ENCODE data around the gene PALM3. TPM values are rescaled to one million over a fixed set of nuclear protein-coding genes. Genes with fewer than 3 reads are reported as not detected.

The PALM3 gene, protein sequence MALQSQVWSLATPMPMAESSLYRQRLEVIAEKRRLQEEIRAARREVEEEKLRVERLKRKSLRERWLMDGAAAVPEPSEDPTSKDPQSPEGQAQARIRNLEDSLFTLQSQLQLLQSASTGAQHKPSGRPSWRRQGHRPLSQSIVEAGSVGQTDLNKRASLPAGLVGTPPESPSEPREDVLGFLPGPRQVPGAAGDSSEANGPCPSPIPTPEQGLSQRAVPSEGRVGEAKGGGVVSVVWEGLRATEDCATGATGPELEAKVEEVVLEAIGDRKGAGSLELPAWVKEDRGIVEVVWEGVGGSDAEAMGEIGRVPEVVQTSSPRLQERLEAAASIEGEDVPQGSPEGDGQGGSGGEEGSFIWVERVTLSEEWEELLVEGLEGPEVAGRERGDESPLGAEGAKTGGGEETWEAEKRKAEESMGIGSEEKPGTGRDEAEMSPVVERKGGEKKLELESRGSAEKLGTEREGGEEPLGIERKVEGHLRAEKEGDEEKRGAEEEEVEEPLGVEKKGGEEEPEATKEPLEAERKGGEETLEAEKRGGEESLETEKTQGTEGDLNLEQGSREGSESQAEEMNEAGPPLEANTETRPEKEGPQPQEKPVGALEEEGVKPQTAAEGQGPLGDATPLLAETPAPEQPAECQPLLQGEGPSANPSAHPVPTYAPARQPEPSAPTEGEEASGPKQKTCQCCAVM
- 0.08 TPM for total RNA-seq

DNA sequence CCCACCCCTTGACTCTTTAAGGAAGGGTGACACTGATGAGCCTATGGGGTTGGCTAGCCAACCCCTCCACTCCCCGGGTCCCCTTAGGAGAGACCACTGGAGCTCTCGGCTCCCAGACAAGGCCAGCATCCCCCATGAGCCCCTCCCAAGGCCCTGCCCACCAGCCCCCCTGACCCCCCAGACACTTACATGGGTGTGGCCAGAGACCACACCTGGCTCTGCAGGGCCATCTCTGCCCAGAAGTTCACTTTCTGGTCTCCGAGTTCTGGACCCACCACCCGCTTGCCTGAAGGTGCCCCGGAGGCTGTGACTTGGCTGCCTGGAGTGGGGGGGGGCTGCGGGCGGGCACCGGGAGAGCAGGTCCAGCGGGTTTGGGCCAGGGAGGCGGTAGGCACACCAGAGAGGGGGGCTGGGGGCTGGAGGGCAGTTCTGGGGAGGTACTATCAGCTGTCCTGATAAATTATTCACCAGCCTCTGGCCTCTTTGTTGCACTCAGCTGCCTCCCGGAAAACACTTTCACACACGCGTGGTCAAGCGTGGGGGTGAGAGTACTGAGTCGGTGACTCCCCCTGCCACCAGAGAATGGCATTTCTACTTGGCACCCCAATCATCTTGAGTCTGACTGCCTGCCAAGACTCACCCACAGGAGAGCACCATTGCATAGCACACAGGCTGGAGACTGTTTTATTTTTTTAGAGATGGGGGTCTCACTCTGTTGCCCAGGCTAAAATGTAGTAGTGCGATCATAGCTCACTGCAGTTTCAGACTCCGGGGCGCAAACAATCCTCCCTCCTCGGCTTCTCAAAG, at the start of gene PALM3:
PALM3 (minus strand) TSS at position 326 of the 807 bp plus-strand sequence; CDS start at position 230, 96 bp downstream.
- peak; percentile 21 for ATAC-seq

DNA sequence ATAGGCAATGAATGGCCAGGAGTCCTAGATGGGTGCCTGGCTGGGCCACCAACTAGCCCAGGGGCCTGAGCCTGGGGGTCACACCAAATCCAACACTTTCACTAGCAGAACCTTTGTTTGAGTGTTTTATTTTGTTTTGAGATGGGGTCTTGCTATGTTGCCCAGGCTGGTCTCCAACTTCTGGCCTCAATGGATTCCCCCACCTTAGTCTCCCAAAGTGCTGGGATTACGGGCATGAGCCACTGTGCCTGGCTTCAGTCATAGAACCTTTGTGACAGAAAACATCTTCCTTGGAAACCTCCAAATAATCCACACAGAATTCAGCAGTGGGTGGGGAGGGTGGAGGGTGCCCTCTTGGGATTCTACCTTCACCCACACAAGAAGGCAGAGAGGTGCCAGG, 49.6 kb upstream of the PALM3 start:
- no peak for ATAC-seq

DNA sequence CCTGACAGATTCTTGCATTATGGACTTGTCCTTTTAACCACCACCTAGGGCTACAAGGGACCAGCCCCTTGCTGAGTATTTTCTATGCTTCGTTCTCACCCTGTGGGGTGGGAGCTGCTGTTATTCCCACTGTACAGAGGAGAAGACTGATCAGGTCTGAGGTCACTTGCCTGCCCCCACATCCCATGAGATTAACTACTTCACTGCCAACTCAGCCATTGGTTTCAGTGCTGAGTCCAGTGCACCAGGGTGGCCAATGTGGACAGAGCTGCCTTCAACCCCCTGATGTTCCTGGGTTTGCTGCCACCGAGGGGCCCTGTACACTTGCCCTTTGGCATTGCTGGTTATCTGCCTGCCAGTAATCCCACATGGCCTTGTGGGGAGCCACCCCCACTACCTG, 48.8 kb upstream of the PALM3 start:
- ATAC-seq, result no peak

DNA sequence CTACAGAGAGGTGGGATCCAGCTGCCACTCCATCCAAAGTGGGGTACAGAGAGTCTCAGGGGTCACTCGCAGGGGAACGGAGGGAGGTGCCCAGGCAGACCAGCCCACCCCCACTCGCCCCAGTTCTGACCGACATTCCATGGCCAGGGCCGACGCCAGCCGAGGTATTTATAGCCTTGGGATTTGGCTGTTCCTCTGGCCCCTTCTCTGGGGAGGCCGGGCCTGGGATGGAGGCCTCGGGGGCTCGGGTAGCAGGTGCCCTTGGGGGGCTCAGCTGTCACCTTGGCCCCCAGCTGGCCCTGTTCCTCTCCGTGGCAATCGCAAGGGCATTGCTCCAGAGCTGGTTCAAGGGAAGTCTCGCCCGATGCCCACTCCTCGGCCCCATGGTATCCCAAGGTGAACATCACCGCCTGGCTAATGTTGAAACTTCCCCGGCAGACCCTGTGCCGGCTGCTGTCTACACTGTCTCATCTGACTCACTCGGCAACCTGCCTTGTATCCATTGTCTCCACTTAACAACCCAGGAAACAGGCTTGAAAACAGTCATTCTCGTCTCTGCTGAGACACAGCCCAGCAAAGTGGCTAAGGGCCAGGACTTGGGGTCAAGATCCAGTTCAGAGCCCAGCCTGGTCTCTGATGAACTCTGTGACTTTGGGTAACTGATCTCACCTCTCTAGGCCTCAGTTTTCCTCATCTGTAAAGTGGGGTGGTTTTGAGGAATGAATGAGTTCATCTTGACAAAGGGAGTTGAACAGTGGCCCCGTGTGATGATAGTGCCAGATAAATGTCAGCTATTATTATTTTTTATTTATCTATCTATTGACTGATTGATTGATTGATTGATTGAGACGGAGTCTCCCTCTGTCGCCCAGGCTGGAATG, 45.9 kb upstream of the PALM3 start:
- peak; percentile 49 for ATAC-seq

DNA sequence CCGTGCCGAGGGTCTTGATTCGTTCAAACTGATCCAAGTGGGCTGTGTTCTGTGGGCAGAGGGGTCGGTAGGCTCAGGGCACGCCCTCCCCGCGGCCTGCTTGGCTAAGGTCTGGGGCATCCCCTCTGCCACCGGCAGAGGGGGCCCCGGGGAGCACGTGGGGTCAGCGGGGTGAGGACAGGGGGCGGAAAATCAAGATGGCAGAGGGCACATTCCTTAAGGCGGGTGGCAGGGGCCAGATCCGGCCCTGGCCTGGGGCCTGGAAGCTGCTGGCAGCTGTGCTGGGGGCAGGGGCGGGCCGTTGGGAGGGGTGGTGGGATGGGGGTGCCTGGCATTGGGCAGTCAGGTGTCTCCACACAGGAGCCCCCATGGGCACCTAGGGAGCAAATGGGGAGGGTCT, 45.0 kb upstream of the PALM3 start:
- ATAC-seq, result no peak

DNA sequence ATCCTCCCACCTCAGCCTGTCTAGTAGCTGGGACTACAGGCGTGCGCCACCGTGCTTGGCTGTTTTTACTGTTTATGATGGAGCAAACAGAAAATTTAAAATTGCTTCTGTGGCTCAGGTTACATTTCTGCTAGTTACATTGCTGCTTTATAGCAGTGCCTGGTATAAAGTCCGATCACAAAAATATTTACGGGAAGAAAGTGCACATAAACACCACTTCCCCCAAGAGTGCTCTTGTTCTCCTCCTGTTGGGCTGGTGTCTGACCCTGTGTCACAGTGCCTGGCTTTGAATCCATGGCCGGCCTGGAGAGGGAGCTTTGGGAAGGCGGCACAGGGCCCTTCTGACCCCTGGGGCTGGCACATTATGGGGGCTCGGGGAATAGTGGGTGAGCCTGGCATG, 43.8 kb upstream of the PALM3 start:
- ATAC-seq, result no peak

DNA sequence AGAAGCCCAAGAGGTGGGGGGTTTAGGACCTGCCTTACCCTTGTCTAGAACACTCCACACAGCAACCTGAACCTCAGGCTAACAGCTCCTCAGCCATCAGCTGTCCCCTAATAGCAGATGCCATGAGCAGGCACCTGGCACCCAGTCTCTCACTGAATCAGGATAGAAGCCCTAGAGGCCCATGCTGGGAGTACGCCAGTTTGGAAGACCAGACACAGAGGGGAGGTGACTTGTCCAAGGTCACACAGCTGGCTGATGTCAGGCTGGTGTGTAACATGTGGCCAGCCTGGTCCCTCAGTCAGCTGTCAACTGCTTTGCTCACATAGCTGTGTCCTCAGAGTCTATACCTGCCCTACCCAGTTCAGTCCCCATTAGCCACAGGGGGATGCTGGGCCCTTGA, 41.4 kb upstream of the PALM3 start:
- peak; percentile 21 for ATAC-seq

DNA sequence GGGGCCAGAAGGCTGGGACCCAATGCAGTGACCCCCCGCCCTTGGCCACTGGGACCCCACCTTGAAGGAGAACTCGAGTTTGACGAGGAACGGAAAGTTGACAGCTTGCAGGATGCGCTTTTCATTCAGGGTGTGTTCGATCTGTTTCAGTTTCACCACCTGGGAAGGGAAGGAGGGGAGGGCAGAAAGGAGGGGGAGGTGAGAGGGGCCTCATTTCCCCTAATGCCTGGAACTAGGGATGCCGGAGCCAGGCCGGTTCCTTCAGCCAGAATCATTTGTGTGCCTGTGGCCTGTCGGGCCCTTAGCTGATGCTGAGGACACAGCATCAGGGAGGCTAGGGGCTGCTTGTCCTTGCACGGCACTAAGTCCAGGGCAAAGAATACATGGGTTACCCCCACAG, 40.9 kb upstream of the PALM3 start:
- ATAC-seq, result no peak

DNA sequence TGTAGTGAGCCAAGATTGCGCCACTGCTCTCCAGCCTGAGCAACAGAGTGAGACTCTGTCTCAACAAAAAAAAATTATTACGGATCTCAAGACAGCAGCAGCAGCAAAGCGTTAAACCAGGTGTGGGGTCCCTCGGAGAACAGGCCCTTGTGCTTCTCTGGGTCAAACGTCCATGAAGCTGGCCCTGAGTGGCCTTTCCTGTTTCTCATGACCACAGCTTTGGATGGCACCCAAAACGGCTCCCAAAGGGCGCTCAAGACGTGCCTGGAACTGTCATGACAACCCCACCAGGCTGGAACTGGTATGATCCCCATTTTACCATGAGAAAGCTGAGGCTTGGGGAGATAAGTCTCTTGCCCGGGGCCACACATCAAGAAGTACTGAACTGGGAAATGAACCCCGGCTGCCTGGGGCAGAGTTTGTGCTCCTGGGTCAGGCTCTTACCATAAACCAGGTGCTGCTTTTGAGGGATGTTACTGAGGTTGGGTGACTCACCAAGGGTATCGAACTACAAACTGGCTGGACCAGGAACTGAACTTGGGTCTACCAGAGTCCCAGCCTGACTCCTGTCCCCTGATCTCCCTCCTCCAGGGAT, 40.3 kb upstream of the PALM3 start:
- peak; percentile 76 for ATAC-seq

DNA sequence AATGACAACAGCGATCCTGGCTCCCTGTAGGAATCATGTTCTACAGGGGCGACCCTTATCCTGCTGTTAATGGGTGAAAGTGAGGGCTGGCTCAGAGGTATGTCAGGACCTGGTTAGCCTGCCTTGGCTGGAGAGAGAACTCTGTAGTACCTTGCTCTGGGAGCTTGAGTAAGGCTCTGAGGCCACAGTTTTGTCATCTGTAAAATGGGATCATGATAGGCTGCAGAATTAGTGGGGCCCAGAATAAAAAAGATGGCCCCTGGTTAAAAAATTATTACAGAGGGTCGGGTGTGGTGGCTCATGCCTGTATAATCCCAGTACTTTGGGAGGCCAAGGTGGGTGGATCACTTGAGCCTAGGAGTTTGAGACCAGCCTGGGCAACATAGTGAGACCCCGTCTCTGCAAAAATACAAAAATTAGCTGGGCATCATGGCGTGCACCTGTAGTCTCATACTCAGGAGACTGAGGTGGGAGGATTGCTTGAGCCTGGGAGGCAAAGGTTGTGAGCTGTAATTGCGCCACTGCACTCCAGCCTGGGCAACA, 39.2 kb upstream of the PALM3 start:
- no peak for ATAC-seq

DNA sequence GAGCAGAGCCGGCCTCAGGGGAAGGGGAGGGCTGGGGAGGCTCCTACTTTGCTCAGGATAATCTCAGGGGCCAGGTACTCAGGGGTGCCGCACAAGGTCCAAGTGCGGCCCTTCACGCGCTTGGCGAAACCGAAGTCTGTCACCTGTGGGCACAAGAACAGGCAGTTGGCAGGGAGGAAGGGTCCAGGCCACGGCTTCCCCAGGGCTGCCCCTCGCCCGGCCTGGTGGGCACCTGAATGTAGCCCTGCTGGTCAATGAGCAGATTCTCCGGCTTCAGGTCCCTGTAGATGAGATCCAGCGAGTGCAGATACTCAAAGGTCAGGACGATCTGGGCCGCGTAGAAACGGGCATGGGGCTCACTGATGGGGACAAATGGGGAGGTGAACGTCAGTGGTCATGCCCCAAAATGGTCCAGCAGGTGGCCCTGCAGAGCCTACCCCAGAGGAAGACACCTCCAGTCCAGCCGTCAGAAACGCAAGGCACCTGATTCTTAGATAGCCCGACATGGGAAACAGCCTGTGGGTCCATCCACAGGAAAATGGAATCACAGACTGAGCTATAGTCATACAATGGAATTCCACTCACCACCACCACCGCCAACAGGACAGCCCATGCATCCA, 35.8 kb upstream of the PALM3 start:
- no peak for ATAC-seq

DNA sequence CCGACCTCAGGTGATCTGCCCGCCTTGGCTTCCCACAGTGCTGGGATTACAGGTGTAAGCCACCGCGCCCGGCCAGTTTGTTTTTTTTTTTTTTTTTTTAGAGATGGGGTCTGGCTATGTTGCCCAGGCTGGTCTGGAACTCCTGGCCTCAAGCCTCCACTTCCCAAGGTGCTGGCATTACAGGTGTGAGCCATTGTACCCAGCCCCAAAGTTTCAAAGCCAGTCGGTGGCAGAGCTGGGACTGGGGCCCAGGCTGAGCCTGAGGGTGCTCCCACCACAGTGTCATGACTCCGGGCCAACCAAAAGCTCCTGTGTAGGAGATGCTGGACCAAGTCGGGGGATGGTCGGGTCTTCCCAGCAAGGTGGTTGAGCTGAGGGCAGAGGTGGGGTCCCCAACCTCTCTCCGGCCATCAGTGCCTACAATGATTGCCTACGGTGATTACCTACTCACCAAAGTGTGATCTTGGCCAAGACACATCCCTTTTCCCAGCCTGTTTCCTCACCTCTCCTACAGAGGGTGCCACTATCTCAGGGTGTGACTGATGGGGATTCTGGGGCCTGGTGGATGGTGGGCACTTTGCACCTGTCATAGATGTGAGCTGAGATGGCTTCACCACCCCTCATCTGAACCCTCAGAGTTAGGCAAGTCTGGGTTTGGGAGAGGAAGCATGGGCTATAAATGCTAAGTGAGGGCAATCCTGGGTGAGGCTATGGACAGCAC, 34.6 kb upstream of the PALM3 start:
- no peak for ATAC-seq

DNA sequence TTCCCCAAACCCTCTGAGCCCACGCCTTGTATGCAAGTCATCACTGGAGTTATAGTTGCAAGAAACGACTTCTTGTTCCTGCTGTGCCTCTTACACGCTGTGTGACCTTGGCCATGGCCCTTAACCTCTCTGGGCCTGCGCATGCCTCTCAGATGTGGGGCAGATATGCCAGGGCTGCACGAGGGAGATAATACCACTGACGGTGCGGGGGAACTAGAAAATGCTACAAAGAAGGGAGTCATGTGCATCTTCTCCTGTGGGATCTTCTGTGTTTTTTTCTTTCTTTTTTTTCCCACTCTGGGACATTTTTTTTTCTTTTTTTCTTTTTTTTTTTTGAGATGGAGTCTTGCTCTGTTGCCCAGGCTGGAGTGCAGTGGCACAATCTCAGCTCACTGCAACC, 33.0 kb upstream of the PALM3 start:
- no peak for ATAC-seq

DNA sequence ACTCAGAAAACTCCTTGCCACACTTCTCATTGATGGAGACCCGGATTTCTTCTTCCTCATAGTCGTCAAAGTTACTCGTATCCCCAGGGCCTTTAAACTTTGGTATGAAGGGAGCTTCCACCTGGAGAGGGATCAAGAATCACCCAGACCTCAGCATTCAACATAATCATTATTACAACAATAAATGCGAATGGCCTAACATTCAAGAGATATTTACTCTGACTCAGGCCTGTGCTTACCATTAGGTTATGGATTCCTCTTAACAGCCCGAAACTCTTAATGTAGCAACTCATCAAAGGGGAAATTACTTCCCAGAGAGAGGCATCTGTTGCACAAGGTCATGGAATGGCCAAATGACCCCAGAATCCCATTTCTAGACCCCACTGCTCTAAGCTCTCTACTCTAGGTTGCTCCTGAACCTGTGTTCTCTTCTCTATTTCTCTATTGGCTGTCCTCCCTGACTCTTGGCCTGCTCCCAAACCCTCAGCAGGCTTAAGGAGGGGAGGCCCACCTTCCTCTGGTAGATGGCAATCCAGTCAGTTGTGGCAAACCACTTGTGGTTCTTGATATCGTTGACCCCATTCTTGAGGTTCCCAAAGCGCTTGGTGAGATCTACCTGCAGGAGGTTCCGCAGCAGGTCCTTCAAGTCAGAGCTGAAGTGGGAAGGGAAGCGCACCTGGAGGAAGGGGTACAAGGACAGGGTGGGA, 31.4 kb upstream of the PALM3 start:
- ATAC-seq, result no peak

DNA sequence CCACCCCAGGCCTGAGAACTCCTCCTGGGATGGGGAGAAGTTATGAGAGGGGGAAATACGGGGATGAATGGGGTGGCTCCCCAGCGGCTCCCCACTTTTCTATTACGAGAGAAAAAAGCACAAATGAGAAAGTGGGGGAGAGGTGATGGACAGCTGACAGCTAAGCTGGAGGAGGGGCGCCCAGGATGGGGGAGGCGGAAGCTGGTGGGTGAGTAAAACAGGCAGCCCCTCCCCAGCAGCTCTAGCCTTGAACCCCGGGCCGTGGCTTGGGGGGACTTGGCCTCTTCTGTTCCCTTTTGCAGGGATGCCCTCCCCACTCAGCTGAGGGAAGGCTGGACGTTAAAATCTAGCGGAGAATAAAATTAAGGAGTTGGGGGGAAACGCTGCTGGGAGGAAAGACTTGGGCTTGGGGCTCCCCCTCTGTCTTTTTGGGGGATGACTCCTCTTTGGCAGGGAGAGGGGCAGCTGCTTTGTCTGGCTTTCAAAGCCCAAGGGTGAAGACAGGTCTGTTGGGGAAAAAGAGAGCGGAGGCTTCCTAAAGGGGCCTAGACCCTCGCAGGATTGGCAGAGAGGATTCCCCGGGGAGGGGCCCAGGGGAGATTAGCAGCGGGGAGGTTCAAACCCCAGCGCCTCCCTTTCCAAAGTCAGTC, 30.1 kb upstream of the PALM3 start:
- ATAC-seq, result peak; percentile 1

DNA sequence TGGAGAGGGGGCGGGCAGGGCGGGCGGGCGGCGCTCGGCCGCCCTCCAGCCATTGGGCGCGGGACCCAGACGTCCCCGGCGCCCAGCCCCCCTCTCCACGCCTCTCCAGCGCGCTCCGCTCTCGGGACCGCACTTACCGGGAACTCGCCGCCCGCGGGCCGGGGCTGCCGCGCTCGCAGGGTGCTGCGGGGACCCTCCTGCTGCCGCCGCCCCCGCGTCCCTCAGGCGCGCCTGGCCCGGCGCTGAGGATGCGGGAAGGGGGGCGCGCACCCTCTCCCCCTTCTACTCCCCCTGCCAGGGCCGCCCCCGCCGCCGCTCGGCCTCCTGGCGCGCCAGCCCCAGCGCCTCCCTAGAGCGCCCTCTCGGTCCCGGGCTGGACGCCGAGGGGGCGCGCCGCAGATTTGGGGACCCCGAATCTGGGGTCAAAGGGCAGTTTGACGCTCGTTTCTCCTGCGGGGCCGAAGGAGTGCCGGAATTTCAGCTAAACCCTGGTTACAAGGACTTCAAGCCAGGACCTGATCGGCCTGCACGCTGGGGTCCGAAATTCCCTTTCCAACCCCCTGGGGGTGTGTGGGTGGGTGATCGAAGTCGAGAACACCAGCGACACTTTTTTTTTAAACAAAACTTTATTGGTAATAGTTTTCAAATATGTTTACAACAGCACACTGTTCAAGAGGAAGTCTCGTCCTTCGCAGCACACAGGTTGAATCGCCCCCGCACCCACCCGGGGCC, 29.4 kb upstream of the PALM3 start:
- peak; percentile 81 for ATAC-seq

DNA sequence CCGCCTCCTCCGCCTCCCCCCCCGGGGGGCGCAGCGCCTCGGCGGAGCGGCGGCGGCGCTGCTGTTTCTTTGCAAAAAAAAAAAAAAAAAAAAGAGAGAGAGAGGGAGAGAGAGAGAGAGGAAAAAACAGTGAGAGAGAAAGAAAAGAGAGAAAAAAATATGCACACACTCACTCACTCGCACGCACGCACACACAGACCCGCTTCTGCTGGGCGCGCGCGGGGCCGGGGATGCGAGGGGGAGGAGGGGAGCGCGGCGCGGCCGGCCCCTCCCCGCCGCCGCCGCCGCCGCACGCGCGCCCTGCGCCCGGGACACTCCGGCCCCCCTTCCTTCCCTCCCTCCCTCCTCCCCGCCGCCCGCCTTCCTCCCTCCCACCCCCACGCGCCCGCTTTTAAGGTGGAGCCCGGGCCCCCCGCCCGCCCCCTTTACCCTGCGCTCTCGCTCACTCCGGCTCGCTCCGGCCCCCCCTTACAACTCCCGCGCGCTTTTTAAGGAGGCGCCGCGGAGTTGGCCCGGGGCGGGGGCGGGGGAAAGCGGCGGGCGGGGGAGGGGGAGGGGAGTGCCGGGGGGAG, 28.7 kb upstream of the PALM3 start, which contains the start of gene SAMD1:
SAMD1 (minus strand) TSS at position 243 of the 572 bp plus-strand sequence.
- no peak for ATAC-seq
